ENCODE measurements around the gene STARD5. TPM values are rescaled to one million over a fixed set of nuclear protein-coding genes. Genes with fewer than 3 reads are reported as not detected.

STARD5 gene
- total RNA-seq, 1 experiment from 2014 or later: 0.41 TPM

DNA sequence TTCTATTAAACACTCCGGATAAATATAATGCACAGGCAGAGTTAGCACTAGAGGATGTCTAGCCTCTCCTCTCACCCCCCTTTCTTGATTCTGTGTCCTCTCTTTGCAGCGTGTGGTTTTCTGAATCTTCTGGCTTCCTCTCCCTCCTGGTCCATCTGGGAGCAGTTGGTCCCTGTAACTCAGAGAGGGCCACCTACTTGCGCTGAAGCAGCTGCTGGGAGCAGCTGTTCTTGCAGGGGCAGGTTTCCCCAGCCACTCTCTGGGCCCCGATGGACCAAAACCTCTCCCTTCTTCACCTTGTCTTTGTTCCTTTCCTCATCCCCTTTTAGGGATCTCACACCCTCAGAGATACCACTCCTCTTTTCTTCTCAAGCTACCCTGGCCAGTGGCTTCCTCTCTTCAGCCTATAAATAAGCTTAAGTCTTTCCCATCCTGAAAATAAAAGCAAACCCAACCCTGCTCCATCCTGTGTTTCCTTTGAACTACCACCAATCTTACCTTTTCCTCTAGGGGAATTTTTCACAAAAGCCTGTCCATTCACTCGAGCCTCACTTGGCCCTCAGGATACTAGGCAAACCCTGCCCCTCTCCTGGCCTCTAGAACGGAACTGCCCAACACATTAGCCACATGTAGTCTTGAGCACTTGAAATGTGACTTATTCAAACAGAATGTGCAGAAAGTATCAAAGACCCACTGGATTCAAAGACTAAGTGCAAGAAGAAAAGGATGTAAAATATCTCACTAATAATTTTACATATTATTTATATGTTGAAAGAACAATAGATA lies 59.7 kb downstream of the STARD5 start:
- Histone ChIP-seq H3K36me3 (ENCODE audit: low read depth) (no peaks in the 10 kb centered on the region), H3F3A (ENCODE audit: insufficient read depth, low read depth) (no peaks in the 10 kb centered on the region), H4K20me1 (ENCODE audit: insufficient read depth) (no peaks in the 10 kb centered on the region), H3K79me2 (ENCODE audit: low read depth) (no peaks in the 10 kb centered on the region), H3K4me3 (no peak overlapping the region), H2AFZ (no peak overlapping the region), H3K27ac (no peak overlapping the region), H3K9me2 (ENCODE audit: insufficient read depth) (no peaks in the 10 kb centered on the region), H3K4me2 (no peak overlapping the region), H3K4me1 (replicated peaks; ENCODE audit: insufficient read depth) (no peaks in the 10 kb centered on the region), H3K9me3 (ENCODE audit: insufficient read depth, low read depth) (no peaks in the 10 kb centered on the region), H3K27me3 (ENCODE audit: insufficient read depth, low read depth) (peaks cover 75% of the 10 kb centered on the region)
- BruUV-seq (replicated peaks): no TSS peak
- CTCF ChIA-PET: no interaction called here
- DNase-seq: no peak
- intact Hi-C loops (cut with micrococcal nuclease; ENCODE audit: unreplicated experiment): loop anchor here (2.0 to 10.0 kb wide), 2 partner anchors 481 to 699 kb away; no protein-coding TSS in a partner anchor
- TF ChIP-seq, protein P1, sequence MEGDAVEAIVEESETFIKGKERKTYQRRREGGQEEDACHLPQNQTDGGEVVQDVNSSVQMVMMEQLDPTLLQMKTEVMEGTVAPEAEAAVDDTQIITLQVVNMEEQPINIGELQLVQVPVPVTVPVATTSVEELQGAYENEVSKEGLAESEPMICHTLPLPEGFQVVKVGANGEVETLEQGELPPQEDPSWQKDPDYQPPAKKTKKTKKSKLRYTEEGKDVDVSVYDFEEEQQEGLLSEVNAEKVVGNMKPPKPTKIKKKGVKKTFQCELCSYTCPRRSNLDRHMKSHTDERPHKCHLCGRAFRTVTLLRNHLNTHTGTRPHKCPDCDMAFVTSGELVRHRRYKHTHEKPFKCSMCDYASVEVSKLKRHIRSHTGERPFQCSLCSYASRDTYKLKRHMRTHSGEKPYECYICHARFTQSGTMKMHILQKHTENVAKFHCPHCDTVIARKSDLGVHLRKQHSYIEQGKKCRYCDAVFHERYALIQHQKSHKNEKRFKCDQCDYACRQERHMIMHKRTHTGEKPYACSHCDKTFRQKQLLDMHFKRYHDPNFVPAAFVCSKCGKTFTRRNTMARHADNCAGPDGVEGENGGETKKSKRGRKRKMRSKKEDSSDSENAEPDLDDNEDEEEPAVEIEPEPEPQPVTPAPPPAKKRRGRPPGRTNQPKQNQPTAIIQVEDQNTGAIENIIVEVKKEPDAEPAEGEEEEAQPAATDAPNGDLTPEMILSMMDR (conservative IDR thresholded peaks at IDR 0.05): no peak
- no peak for TF ChIP-seq EZH2 (IDR thresholded peaks at IDR 0.05; ENCODE audit: low read depth)
- POLR2A ChIA-PET (ENCODE audit: unreplicated experiment): no interaction called here

GRCh38 chr15:81263477-81263876 lies 60.5 kb downstream of the STARD5 start:
- Histone ChIP-seq H3K4me1 (replicated peaks; ENCODE audit: insufficient read depth) (no peaks in the 10 kb centered on the region), H3K4me3 (no peak overlapping the region), H3K27ac (no peak overlapping the region), H3K27me3 (ENCODE audit: insufficient read depth, low read depth) (peaks cover 71% of the 10 kb centered on the region), H3K9me2 (ENCODE audit: insufficient read depth) (no peaks in the 10 kb centered on the region), H3K79me2 (ENCODE audit: low read depth) (no peaks in the 10 kb centered on the region), H3K9me3 (ENCODE audit: insufficient read depth, low read depth) (no peaks in the 10 kb centered on the region), H3K36me3 (ENCODE audit: low read depth) (no peaks in the 10 kb centered on the region), H4K20me1 (ENCODE audit: insufficient read depth) (no peaks in the 10 kb centered on the region), H2AFZ (no peak overlapping the region), H3K4me2 (no peak overlapping the region), H3F3A (ENCODE audit: insufficient read depth, low read depth) (no peaks in the 10 kb centered on the region)
- ChIA-PET POLR2A (ENCODE audit: unreplicated experiment) (no interaction called here), CTCF (no interaction called here)
- no TSS peak for BruUV-seq (replicated peaks)
- intact Hi-C loops (cut with micrococcal nuclease; ENCODE audit: unreplicated experiment): loop anchor here (10.0 kb wide), 1 partner anchor 699 kb away; no protein-coding TSS in a partner anchor
- TF ChIP-seq EZH2 (IDR thresholded peaks at IDR 0.05; ENCODE audit: low read depth): no peak
- TF ChIP-seq, protein P1 (conservative IDR thresholded peaks at IDR 0.05): no peak
- DNase-seq: no peak

- no peaks in the 10 kb centered on the region for H3K9me2 ChIP-seq (ENCODE audit: insufficient read depth)
- TF ChIP-seq, protein P1 (conservative IDR thresholded peaks at IDR 0.05): no peak
- no peak for TF ChIP-seq EZH2 (IDR thresholded peaks at IDR 0.05; ENCODE audit: low read depth)
- no peak for DNase-seq
- no peaks in the 10 kb centered on the region for H3K79me2 ChIP-seq (ENCODE audit: low read depth)
- no peak overlapping the region for H2AFZ ChIP-seq
- H3K4me1 ChIP-seq (replicated peaks; ENCODE audit: insufficient read depth): no peaks in the 10 kb centered on the region
- peaks cover 62% of the 10 kb centered on the region for H3K27me3 ChIP-seq (ENCODE audit: insufficient read depth, low read depth)
- BruUV-seq (replicated peaks): no TSS peak
- no peaks in the 10 kb centered on the region for H3K9me3 ChIP-seq (ENCODE audit: insufficient read depth, low read depth)
- no peaks in the 10 kb centered on the region for H4K20me1 ChIP-seq (ENCODE audit: insufficient read depth)
- intact Hi-C loops (cut with micrococcal nuclease; ENCODE audit: unreplicated experiment): loop anchor here (10.0 kb wide), 1 partner anchor 696 kb away; no protein-coding TSS in a partner anchor
- ChIA-PET POLR2A (ENCODE audit: unreplicated experiment) (interaction anchor here (0.6 kb wide), 1 partner anchor 1156 kb away, joined by 4 read pairs; no protein-coding TSS in a partner anchor), CTCF (no interaction called here)
- no peak overlapping the region for H3K4me2 ChIP-seq
- no peak overlapping the region for H3K4me3 ChIP-seq
- no peaks in the 10 kb centered on the region for H3F3A ChIP-seq (ENCODE audit: insufficient read depth, low read depth)
- H3K36me3 ChIP-seq (ENCODE audit: low read depth): no peaks in the 10 kb centered on the region
- no peak overlapping the region for H3K27ac ChIP-seq
These were observed 62.6 kb downstream of the STARD5 start for GRCh38 chr15:81261172-81261811.

Data from PC-9 (cell line).